Thoracic aorta (tissue), 2 donors: ENCODE data around the gene SCMH1. TPM values are rescaled to one million over a fixed set of nuclear protein-coding genes. Genes with fewer than 3 reads are reported as not detected.

Experiments
- ATAC-seq: fragments of 150-250 bp; one replicate; pipeline ENCODE4 v1.8.0; 2017; ENCODE audit warnings: low read depth; ENCODE audit not compliant: insufficient number of reproducible peaks, low FRiP score
- DNase-seq: peaks from one replicate; pipeline ENCODE4 v3.0.0-alpha.2; 2020; ENCODE audit warnings: low spot score
- H3K27ac ChIP-seq, 2 donors: fragments of 200-600 bp; sonication (generic); 1 replicate in 1 of 2; 2 replicates in 1 of 2; pipeline ENCODE4 v1.5.1; 2016; ENCODE audit warnings: mild to moderate bottlenecking in 2 of 2, moderate library complexity in 2 of 2
- H3K27me3 ChIP-seq: fragments of 200-600 bp; sonication (generic); replicated peaks from 2 replicates; pipeline ENCODE4 v1.6.0; 2016; ENCODE audit warnings: mild to moderate bottlenecking; ENCODE audit not compliant: insufficient read depth
- H3K36me3 ChIP-seq: fragments of 200-600 bp; sonication (generic); one replicate; pipeline ENCODE4 v1.5.1; 2016
- H3K4me1 ChIP-seq, 2 donors: fragments of 200-600 bp; sonication (generic); 1 replicate in 1 of 2; 2 replicates in 1 of 2; pipeline versions ENCODE4 v1.5.1 to v1.6.0; 2016; ENCODE audit warnings: low read depth in 2 of 2, mild to moderate bottlenecking in 1 of 2; ENCODE audit not compliant: control insufficient read depth in 1 of 2
- H3K4me3 ChIP-seq: fragments of 200-600 bp; sonication (generic); 2 replicates; pipeline ENCODE4 v1.5.1; 2016; ENCODE audit warnings: mild to moderate bottlenecking
- H3K9me3 ChIP-seq: fragments of 200-600 bp; sonication (generic); 2 replicates; pipeline ENCODE4 v1.5.1; 2016
- CTCF ChIP-seq: fragments of 200-600 bp; sonication (generic); IDR thresholded peaks from one replicate; pipeline ENCODE4 v1.5.1; 2019; ENCODE audit warnings: antibody characterized with exemption
- total RNA-seq, 2 donors: library from RNA; depleted of rRNA; stranded (reverse); fragments of >200 nt; gene quantifications; one replicate each; pipeline versions ENCODE4 v1.1.0 to v1.2.3, GENCODE V29; 2016

The SCMH1 gene
- total RNA-seq, 2 donors from 2014 or later: 41.7 to 65.9 TPM

- no peak for TF ChIP-seq CTCF
These were observed 217.2 kb downstream of the SCMH1 start for GRCh38 chr1:41024953-41025352.

GRCh38 chr1:41023279-41023990 is 218.7 kb downstream of the SCMH1 start:
- peaks cover 16% of the 10 kb centered on the region for H3K36me3 ChIP-seq

More at GRCh38 chr1:41024953-41025352, 217.2 kb downstream of the SCMH1 start:
- DNase-seq (no peak), ATAC-seq (no peak)
- no peaks in the 10 kb centered on the region for H3K27me3 ChIP-seq
- H3K27ac ChIP-seq: no peak overlapping the region
- H3K4me1 ChIP-seq: no peaks in the 10 kb centered on the region
- H3K4me3 ChIP-seq: no peak overlapping the region
- no peaks in the 10 kb centered on the region for H3K9me3 ChIP-seq
- H3K36me3 ChIP-seq: peaks cover 24% of the 10 kb centered on the region

GRCh38 chr1:41022424-41022823 is 219.7 kb downstream of the SCMH1 start:
- no peak for ATAC-seq
- DNase-seq: no peak
- H3K27ac ChIP-seq: no peak overlapping the region
- no peak overlapping the region for H3K4me3 ChIP-seq
- H3K9me3 ChIP-seq: no peaks in the 10 kb centered on the region
- peaks cover 19% of the 10 kb centered on the region for H3K36me3 ChIP-seq
- no peaks in the 10 kb centered on the region for H3K4me1 ChIP-seq
- TF ChIP-seq CTCF: no peak
- no peaks in the 10 kb centered on the region for H3K27me3 ChIP-seq

More at GRCh38 chr1:41023279-41023990, 218.7 kb downstream of the SCMH1 start:
- Histone ChIP-seq H3K4me1 (no peaks in the 10 kb centered on the region), H3K4me3 (no peak overlapping the region), H3K27me3 (no peaks in the 10 kb centered on the region), H3K9me3 (no peaks in the 10 kb centered on the region), H3K27ac (peak overlapping the region in 1 of 2 donors; percentile 10)
- DNase-seq: no peak
- no peak for ATAC-seq
- TF ChIP-seq CTCF: peak; percentile 24

GRCh38 chr1:41021526-41022308 is 220.4 kb downstream of the SCMH1 start, which contains the start of gene SLFNL1:
SLFNL1 (minus strand) TSS chr1:41021725; CDS start chr1:41020660, 1,065 bp downstream.
- no peaks in the 10 kb centered on the region for H3K27me3 ChIP-seq
- TF ChIP-seq CTCF: no peak
- ATAC-seq (no peak), DNase-seq (no peak)
- no peak within 1 kb of the TSS for H3K27ac ChIP-seq
- no peaks in the 10 kb centered on the region for H3K4me1 ChIP-seq
- H3K4me3 ChIP-seq: no peak within 1 kb of the TSS
- no peaks in the 10 kb centered on the region for H3K9me3 ChIP-seq
- H3K36me3 ChIP-seq: peaks cover 19% of the 10 kb centered on the region

- no peak for ATAC-seq
- no peak for TF ChIP-seq CTCF
- H3K9me3 ChIP-seq: no peaks in the 10 kb centered on the region
- H3K4me3 ChIP-seq: no peak overlapping the region
- no peak for DNase-seq
- peaks cover 0 to 6% of the 10 kb centered on the region in 2 donors for H3K4me1 ChIP-seq
- peaks cover 19% of the 10 kb centered on the region for H3K36me3 ChIP-seq
- no peak overlapping the region for H3K27ac ChIP-seq
- no peaks in the 10 kb centered on the region for H3K27me3 ChIP-seq
These were observed 221.5 kb downstream of the SCMH1 start for GRCh38 chr1:41020654-41021053.
